Gastroesophageal sphincter (tissue), 4 donors: ENCODE measurements around the gene FEZF1. TPM values are rescaled to one million over a fixed set of nuclear protein-coding genes. Genes with fewer than 3 reads are reported as not detected.
"Not testable (repeated sequence)": the region's sequence is repeated elsewhere in the genome, so short reads cannot be mapped to it uniquely, and the experiment has no call there.

Experiments
- ATAC-seq: fragments of 150-250 bp; one replicate; pipeline ENCODE4 v1.9.1; 2016; ENCODE audit warnings: mild to moderate bottlenecking, moderate library complexity
- H3K27ac ChIP-seq, 4 donors: fragments of 200-600 bp; sonication (generic) in 3 of 4; 1 replicate in 3 of 4; 2 replicates in 1 of 4; pipeline ENCODE4 v1.5.1; 2016 to 2019
- H3K27me3 ChIP-seq: fragments of 200-600 bp; sonication (generic); one replicate; pipeline ENCODE4 v1.5.1; 2019
- H3K36me3 ChIP-seq, 2 donors: fragments of 200-600 bp; sonication (generic); one replicate each; pipeline ENCODE4 v1.5.1; 2019; ENCODE audit warnings: control low read depth in 1 of 2
- H3K4me1 ChIP-seq, 3 donors: fragments of 200-600 bp; sonication (generic); 1 replicate in 2 of 3; 2 replicates in 1 of 3; pipeline ENCODE4 v1.5.1; 2016 to 2019; ENCODE audit warnings: control low read depth in 2 of 3
- H3K4me3 ChIP-seq, 2 donors: fragments of 200-600 bp; sonication (generic); one replicate each; pipeline ENCODE4 v1.5.1; 2019; ENCODE audit warnings: mild to moderate bottlenecking in 1 of 2, moderate library complexity in 1 of 2
- H3K9me3 ChIP-seq, 3 donors: fragments of 200-600 bp; sonication (generic); one replicate each; pipeline ENCODE4 v1.5.1; 2017 to 2019; ENCODE audit warnings: control low read depth in 2 of 3
- CTCF ChIP-seq, 4 experiments: fragments of 200-600 bp in 2 of 4; fragments of 450-650 bp in 2 of 4; sonication (generic) in 1 of 4; IDR thresholded peaks; one replicate each; pipeline ENCODE4 v1.5.1; 2017 to 2019; ENCODE audit warnings: antibody characterized with exemption in 4 of 4, mild to moderate bottlenecking in 2 of 4, moderate library complexity in 2 of 4
- EP300 ChIP-seq: sonication (generic); formaldehyde crosslinking; IDR thresholded peaks from one replicate; pipeline ENCODE4 v1.6.1; 2017; ENCODE audit warnings: antibody characterized with exemption, mild to moderate bottlenecking
- POLR2A ChIP-seq, 2 donors: fragments of 450-650 bp; IDR thresholded peaks; one replicate each; pipeline ENCODE4 v1.6.1; 2017; ENCODE audit warnings: antibody characterized with exemption in 2 of 2, mild to moderate bottlenecking in 2 of 2, moderate library complexity in 1 of 2
- POLR2AphosphoS5 ChIP-seq: sonication (generic); formaldehyde crosslinking; IDR thresholded peaks from one replicate; pipeline ENCODE4 v1.6.1; 2017; ENCODE audit warnings: antibody characterized with exemption
- WGBS, 2 donors: methylation state at CpG; one replicate each; pipeline ENCODE4 v1.1.5; 2018; ENCODE audit warnings: low coverage in 1 of 2; 5-methylcytosine and 5-hydroxymethylcytosine counted together
- total RNA-seq, 4 donors: library from RNA; depleted of rRNA; stranded (reverse); fragments of >200 nt; gene quantifications; one replicate each; pipeline ENCODE4 v1.1.0, GENCODE V29; 2016

The FEZF1 gene
- total RNA-seq, 4 donors from 2014 or later = not detected

DNA sequence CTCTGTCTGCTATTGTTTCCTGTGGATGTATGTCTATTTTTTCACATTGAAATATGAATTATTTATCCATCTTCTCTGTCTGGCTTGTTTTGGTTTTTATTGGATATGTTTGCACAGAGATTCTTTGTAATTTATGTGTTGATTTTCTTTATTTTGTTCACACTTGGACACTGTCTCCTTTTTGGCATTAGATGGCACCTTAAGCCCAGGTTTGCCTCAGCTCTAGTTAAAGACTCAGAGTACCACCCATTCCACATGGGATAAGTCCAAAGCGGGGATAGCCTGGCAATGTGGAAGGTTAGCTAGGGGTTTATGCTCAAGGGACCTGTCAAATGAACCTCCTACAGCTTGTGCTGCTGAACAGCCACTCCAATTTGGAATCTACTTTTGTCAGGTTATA lies 14.1 kb downstream of the FEZF1 start:
- Histone ChIP-seq H3K9me3 (peaks cover 0 to 38% (median 0%) of the 10 kb centered on the region in 3 donors), H3K36me3 (no peaks in the 10 kb centered on the region), H3K27ac (no peak overlapping the region), H3K27me3 (peaks cover 26% of the 10 kb centered on the region), H3K4me1 (no peaks in the 10 kb centered on the region), H3K4me3 (no peak overlapping the region)
- no CpG with 5 or more reads among the region's 1 CpG for WGBS, 2 donors
- no peak for ATAC-seq
- TF ChIP-seq POLR2AphosphoS5 = no peak
- TF ChIP-seq POLR2A (IDR thresholded peaks at IDR 0.05) = no peak
- no peak for TF ChIP-seq CTCF (IDR thresholded peaks at IDR 0.05)
- TF ChIP-seq EP300 = no peak

- Histone ChIP-seq H3K4me1 (no peaks in the 10 kb centered on the region), H3K36me3 (no peaks in the 10 kb centered on the region), H3K27ac (no peak overlapping the region), H3K9me3 (peaks cover 0 to 38% (median 0%) of the 10 kb centered on the region in 3 donors), H3K4me3 (no peak overlapping the region), H3K27me3 (peaks cover 21% of the 10 kb centered on the region)
- TF ChIP-seq POLR2AphosphoS5 (no peak), POLR2A (IDR thresholded peaks at IDR 0.05) (no peak), EP300 (no peak), CTCF (IDR thresholded peaks at IDR 0.05) (no peak)
- 80 to 86% methylated on average over 1 of the region's 1 CpG for WGBS, 2 donors
- ATAC-seq = no peak
Observed at GRCh38 chr7:122289426-122289825, 15.1 kb downstream of the FEZF1 start.

DNA sequence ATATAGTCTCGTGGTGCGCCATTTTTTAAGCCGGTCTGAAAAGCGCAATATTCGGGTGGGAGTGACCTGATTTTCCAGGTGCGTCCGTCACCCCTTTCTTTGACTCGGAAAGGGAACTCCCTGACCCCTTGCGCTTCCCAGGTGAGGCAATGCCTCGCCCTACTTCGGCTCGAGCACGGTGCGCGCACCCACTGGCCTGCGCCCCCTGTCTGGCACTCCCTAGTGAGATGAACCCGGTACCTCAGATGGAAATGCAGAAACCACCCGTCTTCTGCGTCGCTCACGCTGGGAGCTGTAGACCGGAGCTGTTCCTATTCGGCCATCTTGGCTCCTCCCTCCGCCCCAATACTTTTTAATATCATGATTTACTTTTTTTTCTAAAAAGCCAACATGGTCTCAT lies 19.9 kb downstream of the FEZF1 start:
- not testable (repeated sequence) for H3K27ac ChIP-seq, H3K4me1 ChIP-seq, H3K9me3 ChIP-seq, H3K36me3 ChIP-seq, H3K4me3 ChIP-seq, ATAC-seq
- H3K27me3 ChIP-seq = peaks cover 11% of the 10 kb centered on the region
- 93 to 98% methylated on average over 7 to 9 of the region's 24 CpGs for WGBS, 2 donors

GRCh38 chr7:122273117-122273516 lies 31.4 kb downstream of the FEZF1 start:
- Histone ChIP-seq H3K27me3 (no peaks in the 10 kb centered on the region), H3K27ac (no peak overlapping the region), H3K4me3 (no peak overlapping the region), H3K9me3 (no peaks in the 10 kb centered on the region), H3K36me3 (no peaks in the 10 kb centered on the region), H3K4me1 (no peaks in the 10 kb centered on the region)
- TF ChIP-seq POLR2AphosphoS5 (no peak), POLR2A (IDR thresholded peaks at IDR 0.05) (no peak), EP300 (no peak), CTCF (IDR thresholded peaks at IDR 0.05) (no peak)
- ATAC-seq = no peak
- 82 to 86% methylated on average over 2 of the region's 2 CpGs for WGBS, 2 donors

GRCh38 chr7:122269241-122269640 lies 35.3 kb downstream of the FEZF1 start:
- Histone ChIP-seq H3K27me3 (no peaks in the 10 kb centered on the region), H3K27ac (no peak overlapping the region), H3K4me3 (no peak overlapping the region), H3K36me3 (no peaks in the 10 kb centered on the region), H3K9me3 (no peaks in the 10 kb centered on the region), H3K4me1 (no peaks in the 10 kb centered on the region)
- WGBS, 2 donors = no CpG with 5 or more reads among the region's 1 CpG
- no peak for TF ChIP-seq CTCF (IDR thresholded peaks at IDR 0.05)
- no peak for TF ChIP-seq POLR2AphosphoS5
- no peak for TF ChIP-seq EP300
- TF ChIP-seq POLR2A (IDR thresholded peaks at IDR 0.05) = no peak
- no peak for ATAC-seq

DNA sequence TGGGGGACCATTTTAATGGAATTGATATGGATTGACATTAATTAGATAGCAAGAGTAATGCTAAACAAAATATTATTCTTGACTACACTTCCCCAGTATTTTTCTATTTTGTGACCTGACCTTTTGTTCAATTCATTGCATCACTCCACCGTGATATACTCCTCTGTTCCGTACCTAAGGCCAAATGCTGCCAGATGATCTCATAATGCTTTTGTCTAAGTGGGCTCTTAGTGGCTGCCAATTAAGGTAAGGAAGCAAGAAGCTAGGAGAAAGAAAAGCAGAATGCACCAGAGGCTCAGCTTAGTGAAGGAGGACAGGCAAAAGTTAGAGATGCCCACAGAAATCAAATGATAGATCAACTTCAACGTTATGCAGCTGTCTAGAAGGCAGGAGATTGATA lies 36.4 kb downstream of the FEZF1 start:
- no peaks in the 10 kb centered on the region for H3K36me3 ChIP-seq
- TF ChIP-seq POLR2AphosphoS5 = no peak
- no peak for TF ChIP-seq CTCF (IDR thresholded peaks at IDR 0.05)
- TF ChIP-seq POLR2A (IDR thresholded peaks at IDR 0.05) = no peak
- no peak for TF ChIP-seq EP300
- no peaks in the 10 kb centered on the region for H3K27me3 ChIP-seq
- no peaks in the 10 kb centered on the region for H3K9me3 ChIP-seq
- H3K27ac ChIP-seq = no peak overlapping the region
- no peak overlapping the region for H3K4me3 ChIP-seq
- 39 to 55% methylated on average over 3 of the region's 3 CpGs for WGBS, 2 donors
- no peak for ATAC-seq
- no peaks in the 10 kb centered on the region for H3K4me1 ChIP-seq
